HG03457 (cell line): ENCODE measurements around the gene ANKRD20A1.
"Not testable (repeated sequence)": the region's sequence is repeated elsewhere in the genome, so short reads cannot be mapped to it uniquely, and the experiment has no call there.

ENCODE experiments used
- ATAC-seq: cut with Tn5 transposase; IDR thresholded peaks from one replicate; pipeline ENCODE4 v1.9.1; 2021; ENCODE audit warnings: moderate number of reproducible peaks; ENCODE audit not compliant: unreplicated experiment

ANKRD20A1 gene

DNA sequence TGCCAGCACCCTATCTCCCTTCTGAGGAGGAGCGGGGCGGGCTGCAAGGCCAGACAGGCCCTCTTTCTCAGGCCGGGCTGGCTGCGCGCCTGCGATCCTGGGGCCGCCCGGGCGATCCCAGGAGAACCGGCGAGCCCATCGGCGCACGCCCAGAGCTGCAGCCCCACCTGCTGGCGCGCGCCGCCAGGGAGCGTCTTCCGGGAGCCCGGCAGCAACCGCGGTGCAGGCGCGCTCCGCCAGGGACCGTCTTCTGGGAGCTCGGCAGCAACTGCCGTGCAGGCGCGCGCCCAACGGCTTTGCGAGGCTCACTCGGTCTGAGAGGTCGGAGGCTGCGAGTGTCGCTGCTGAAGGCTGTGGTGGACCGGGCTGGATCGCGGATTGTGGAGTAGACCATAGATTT, at the start of gene ANKRD20A1:
Gene ANKRD20A1, plus strand, starts transcription at position 61 of the 400 bp plus-strand sequence. CDS start 496 bp downstream, outside the sequence.
- not testable (repeated sequence) for ATAC-seq

DNA sequence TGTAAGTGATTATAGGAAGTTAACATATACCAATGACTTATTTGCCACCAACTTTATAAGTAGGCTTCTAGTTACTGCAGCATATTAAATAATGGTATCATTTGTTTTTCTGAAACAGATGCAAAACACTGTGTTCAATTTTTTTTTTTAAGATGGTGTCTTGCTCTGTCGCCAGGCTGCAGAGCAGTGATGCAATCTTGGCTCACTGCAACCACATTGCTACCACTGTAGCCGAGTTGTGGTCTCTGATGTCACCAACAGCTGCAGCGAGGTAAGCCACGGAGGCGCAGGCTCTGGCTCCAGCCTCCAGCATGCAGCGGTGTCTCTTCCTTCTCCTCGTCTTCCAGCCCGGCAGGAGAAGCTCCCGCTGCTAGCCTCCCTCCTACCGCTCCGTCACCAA, 26.6 kb upstream of the ANKRD20A1 start:
- not testable (repeated sequence) for ATAC-seq
